Esophagus squamous epithelium (tissue), 5 donors: ENCODE data around the gene DYNLRB1. TPM values are rescaled to one million over a fixed set of nuclear protein-coding genes. Genes with fewer than 3 reads are reported as not detected.

ENCODE experiments used
- DNase-seq: peaks from one replicate; lab custom pipeline; 2025; lab: John Stamatoyannopoulos, UW
- H3K27ac ChIP-seq, 4 donors: fragments of 200-600 bp; sonication (generic); one replicate each; pipeline ENCODE4 v1.5.1; 2016 to 2019; ENCODE audit warnings: mild to moderate bottlenecking in 1 of 4
- H3K27me3 ChIP-seq, 4 donors: fragments of 200-600 bp; sonication (generic); 1 replicate in 3 of 4; 2 replicates in 1 of 4; pipeline versions ENCODE4 v1.5.1 to v1.6.0; 2017 to 2021; ENCODE audit warnings: antibody characterized with exemption in 1 of 4
- H3K36me3 ChIP-seq, 3 donors: fragments of 200-600 bp; sonication (generic); one replicate each; pipeline ENCODE4 v1.5.1; 2016 to 2019
- H3K4me1 ChIP-seq, 3 donors: fragments of 200-600 bp; sonication (generic); one replicate each; pipeline ENCODE4 v1.5.1; 2017 to 2019
- H3K4me3 ChIP-seq, 4 donors: fragments of 200-600 bp; sonication (generic); 1 replicate in 3 of 4; 2 replicates in 1 of 4; pipeline ENCODE4 v1.5.1; 2016 to 2019; ENCODE audit warnings: mild to moderate bottlenecking in 2 of 4, moderate library complexity in 1 of 4
- H3K9me3 ChIP-seq, 3 donors: fragments of 200-600 bp; sonication (generic); one replicate each; pipeline ENCODE4 v1.5.1; 2016 to 2019
- POLR2A ChIP-seq, 4 donors: fragments of 450-650 bp; IDR thresholded peaks; one replicate each; pipeline ENCODE4 v1.6.1; 2017; ENCODE audit warnings: antibody characterized with exemption in 4 of 4, mild to moderate bottlenecking in 4 of 4, moderate library complexity in 3 of 4
- WGBS, 2 donors: methylation state at CpG; one replicate each; pipeline ENCODE4 v1.1.5; 2018; 5-methylcytosine and 5-hydroxymethylcytosine counted together
- intact Hi-C: fragments of 100-400 bp; cut with DNase I; formaldehyde crosslinking; loops from one replicate; pipeline ENCODE4 v1.15.0; 2022
- total RNA-seq, 4 donors: library from RNA; depleted of rRNA; stranded (reverse); fragments of >200 nt; gene quantifications; one replicate each; pipeline ENCODE4 v1.1.0, GENCODE V29; 2016
- TF ChIP-seq, protein P1 (sequence below), 6 experiments: fragments of 450-650 bp in 4 of 6; fragments of 200-600 bp in 2 of 6; sonication (generic) in 2 of 6; IDR thresholded peaks; one replicate each; pipeline ENCODE4 v1.5.1; 2016 to 2019; ENCODE audit warnings: antibody characterized with exemption in 6 of 6, mild to moderate bottlenecking in 4 of 6, moderate library complexity in 4 of 6
- donor health status: DM: yes; HTN: yes; CAD: no.

Gene DYNLRB1
- total RNA-seq, 4 donors from 2014 or later = 77.9 to 108 (median 97.2) TPM

DNA sequence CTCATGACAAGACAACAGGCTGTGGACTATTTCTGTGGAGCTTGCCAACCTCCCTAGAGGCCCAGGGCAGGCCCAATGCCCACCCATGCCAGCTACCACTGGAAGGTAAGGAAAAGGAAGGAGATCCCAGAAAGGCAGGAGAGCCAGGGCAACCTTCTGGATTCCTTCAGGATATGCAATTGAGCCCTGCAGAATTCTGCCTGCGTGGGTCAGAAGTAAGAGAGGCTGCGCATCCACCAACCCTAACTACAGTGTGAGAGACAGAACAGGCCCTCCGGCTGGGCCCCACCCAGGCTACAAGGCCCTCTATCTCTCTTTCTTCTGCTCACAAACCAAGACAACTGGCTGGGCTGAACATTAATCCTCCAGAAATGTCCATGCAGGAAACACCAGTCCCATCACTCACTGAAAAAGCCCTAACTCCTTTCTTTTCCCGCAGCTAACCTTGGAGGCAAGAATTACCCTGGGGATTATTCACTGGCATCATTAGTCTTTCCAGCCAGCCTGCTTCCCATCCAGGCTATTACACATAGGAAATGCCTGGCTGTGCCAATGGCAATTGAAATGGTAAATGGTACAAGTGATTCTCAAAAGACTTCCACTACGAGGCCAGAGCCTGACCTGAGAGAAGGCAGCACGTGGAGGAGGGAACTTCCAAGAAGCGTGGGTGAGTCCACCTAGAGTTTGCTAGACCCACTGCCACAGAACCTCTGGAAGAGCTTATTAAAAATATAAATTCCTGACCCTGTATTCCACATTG, 57.5 kb downstream of the DYNLRB1 start:
- 88 to 93% methylated on average over 7 of the region's 7 CpGs for WGBS, 2 donors
- intact Hi-C loops = loop anchor here (10.0 kb wide), 1 partner anchor 201 kb away; no protein-coding TSS in a partner anchor
- Histone ChIP-seq H3K36me3 (peaks cover 0 to 63% (median 3%) of the 10 kb centered on the region in 3 donors), H3K4me3 (no peak overlapping the region), H3K4me1 (peaks cover 4 to 10% (median 6%) of the 10 kb centered on the region in 3 donors), H3K27me3 (no peaks in the 10 kb centered on the region), H3K9me3 (no peaks in the 10 kb centered on the region), H3K27ac (no peak overlapping the region)
- TF ChIP-seq, protein P1, sequence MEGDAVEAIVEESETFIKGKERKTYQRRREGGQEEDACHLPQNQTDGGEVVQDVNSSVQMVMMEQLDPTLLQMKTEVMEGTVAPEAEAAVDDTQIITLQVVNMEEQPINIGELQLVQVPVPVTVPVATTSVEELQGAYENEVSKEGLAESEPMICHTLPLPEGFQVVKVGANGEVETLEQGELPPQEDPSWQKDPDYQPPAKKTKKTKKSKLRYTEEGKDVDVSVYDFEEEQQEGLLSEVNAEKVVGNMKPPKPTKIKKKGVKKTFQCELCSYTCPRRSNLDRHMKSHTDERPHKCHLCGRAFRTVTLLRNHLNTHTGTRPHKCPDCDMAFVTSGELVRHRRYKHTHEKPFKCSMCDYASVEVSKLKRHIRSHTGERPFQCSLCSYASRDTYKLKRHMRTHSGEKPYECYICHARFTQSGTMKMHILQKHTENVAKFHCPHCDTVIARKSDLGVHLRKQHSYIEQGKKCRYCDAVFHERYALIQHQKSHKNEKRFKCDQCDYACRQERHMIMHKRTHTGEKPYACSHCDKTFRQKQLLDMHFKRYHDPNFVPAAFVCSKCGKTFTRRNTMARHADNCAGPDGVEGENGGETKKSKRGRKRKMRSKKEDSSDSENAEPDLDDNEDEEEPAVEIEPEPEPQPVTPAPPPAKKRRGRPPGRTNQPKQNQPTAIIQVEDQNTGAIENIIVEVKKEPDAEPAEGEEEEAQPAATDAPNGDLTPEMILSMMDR (IDR thresholded peaks at IDR 0.05) = no peak
- TF ChIP-seq POLR2A (IDR thresholded peaks at IDR 0.05) = no peak
- DNase-seq = no peak

DNA sequence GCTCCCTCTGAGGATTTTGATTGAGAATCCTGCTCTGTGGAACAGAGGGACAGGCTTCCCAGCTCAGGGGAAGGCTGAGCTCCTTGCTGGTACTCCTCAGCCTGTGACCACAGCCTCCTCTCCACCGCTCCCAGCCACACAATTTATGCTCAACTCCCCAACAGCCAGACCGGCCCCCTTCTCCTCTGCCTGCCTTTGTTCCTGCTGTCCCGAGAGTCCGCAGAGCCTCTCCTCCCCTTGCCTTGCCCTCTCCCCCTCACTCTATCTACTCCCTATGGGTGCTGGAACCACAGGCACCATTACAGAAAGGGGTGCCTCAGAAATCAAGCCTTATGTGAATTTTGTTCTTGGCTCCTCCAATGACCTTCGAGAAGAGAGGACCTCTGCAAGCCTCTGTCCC, 58.2 kb downstream of the DYNLRB1 start:
- Histone ChIP-seq H3K27me3 (no peaks in the 10 kb centered on the region), H3K27ac (no peak overlapping the region), H3K4me3 (no peak overlapping the region), H3K36me3 (peaks cover 0 to 57% (median 3%) of the 10 kb centered on the region in 3 donors), H3K9me3 (no peaks in the 10 kb centered on the region), H3K4me1 (peaks cover 10 to 17% (median 13%) of the 10 kb centered on the region in 3 donors)
- no peak for DNase-seq
- TF ChIP-seq POLR2A (IDR thresholded peaks at IDR 0.05) = no peak
- TF ChIP-seq, protein P1 (IDR thresholded peaks at IDR 0.05) = no peak
- intact Hi-C loops = loop anchor here (10.0 kb wide), 1 partner anchor 200 kb away; no protein-coding TSS in a partner anchor
- WGBS, 2 donors = 96 to 97% methylated on average over 4 to 5 of the region's 5 CpGs

DNA sequence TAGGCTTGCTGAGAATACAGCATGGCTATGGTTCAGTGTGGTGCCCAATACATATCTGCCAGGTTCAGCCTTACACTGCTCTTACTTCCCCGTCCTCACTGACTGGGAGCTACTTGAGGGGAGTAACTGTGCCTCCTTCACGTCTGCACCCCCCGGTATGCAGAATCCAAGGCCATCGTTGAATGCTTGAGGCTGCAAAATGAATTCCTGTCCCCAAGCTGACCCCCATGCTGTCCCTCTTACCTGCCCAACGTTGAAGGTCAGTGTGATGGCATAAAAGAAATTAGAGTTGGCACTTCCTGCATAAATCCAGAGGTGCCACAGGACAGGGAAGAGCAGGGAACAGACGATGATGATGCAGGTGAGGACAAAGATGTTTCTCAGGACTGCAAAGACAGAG, 58.6 kb downstream of the DYNLRB1 start:
- H3K36me3 ChIP-seq = peaks cover 0 to 52% (median 3%) of the 10 kb centered on the region in 3 donors
- no peak for TF ChIP-seq POLR2A (IDR thresholded peaks at IDR 0.05)
- TF ChIP-seq, protein P1 (IDR thresholded peaks at IDR 0.05) = no peak
- no peaks in the 10 kb centered on the region for H3K27me3 ChIP-seq
- no peak overlapping the region for H3K27ac ChIP-seq
- H3K4me1 ChIP-seq = peaks cover 12 to 21% (median 16%) of the 10 kb centered on the region in 3 donors
- no peaks in the 10 kb centered on the region for H3K9me3 ChIP-seq
- no peak overlapping the region for H3K4me3 ChIP-seq
- DNase-seq = no peak
- intact Hi-C loops = loop anchor here (10.0 kb wide), 1 partner anchor 200 kb away; no protein-coding TSS in a partner anchor
- WGBS, 2 donors = 85 to 89% methylated on average over 3 to 6 of the region's 6 CpGs

DNA sequence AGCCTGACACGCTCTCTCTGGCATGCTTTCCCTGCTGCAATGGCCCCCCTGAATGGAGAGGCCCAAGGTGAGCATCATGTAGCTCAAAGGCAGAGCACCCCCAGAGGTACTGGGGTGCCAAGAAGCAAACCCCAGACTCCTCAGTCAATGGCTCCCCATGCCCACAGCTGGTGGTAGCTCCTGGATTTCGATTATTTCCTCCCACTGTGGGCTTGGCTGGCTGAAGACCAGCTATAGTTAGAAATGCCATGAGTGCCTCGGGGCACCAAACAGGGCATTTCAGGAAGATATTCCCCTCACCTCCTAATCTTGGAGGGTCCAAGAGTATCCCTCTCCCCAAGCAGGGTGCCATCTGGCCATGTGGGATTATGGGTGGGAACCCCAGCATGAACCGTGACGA, 59.0 kb downstream of the DYNLRB1 start:
- H3K36me3 ChIP-seq = peaks cover 0 to 48% (median 3%) of the 10 kb centered on the region in 3 donors
- no peak for TF ChIP-seq POLR2A (IDR thresholded peaks at IDR 0.05)
- TF ChIP-seq, protein P1 (IDR thresholded peaks at IDR 0.05) = no peak
- H3K4me3 ChIP-seq = no peak overlapping the region
- no peaks in the 10 kb centered on the region for H3K27me3 ChIP-seq
- H3K27ac ChIP-seq = no peak overlapping the region
- no peaks in the 10 kb centered on the region for H3K9me3 ChIP-seq
- DNase-seq = no peak
- WGBS, 2 donors = 89 to 100% methylated on average over 3 to 5 of the region's 5 CpGs
- peaks cover 12 to 25% (median 20%) of the 10 kb centered on the region in 3 donors for H3K4me1 ChIP-seq
- intact Hi-C loops = loop anchor here (10.0 kb wide), 1 partner anchor 200 kb away; no protein-coding TSS in a partner anchor

GRCh38 chr20:34575756-34576155, 59.5 kb downstream of the DYNLRB1 start:
- peaks cover 0 to 48% (median 3%) of the 10 kb centered on the region in 3 donors for H3K36me3 ChIP-seq
- WGBS, 2 donors = 97 to 100% methylated on average over 1 to 4 of the region's 4 CpGs
- no peaks in the 10 kb centered on the region for H3K27me3 ChIP-seq
- intact Hi-C loops = loop anchor here (10.0 kb wide), 1 partner anchor 199 kb away; no protein-coding TSS in a partner anchor
- DNase-seq = no peak
- TF ChIP-seq, protein P1 (IDR thresholded peaks at IDR 0.05) = no peak
- peaks cover 12 to 30% (median 23%) of the 10 kb centered on the region in 3 donors for H3K4me1 ChIP-seq
- no peak overlapping the region for H3K4me3 ChIP-seq
- H3K27ac ChIP-seq = no peak overlapping the region
- H3K9me3 ChIP-seq = no peaks in the 10 kb centered on the region
